ENCODE results near the gene WDCP.

The WDCP gene

GRCh38 chr2:23992931-23993330 is 54.3 kb downstream of the WDCP start:
- TF ChIP-seq CTCF (conservative IDR thresholded peaks at IDR 0.05; ENCODE audit: low read depth, low read length), result no peak
- no peak overlapping the region for H3K4me3 ChIP-seq (ENCODE audit: low read length)
- DNase-seq (ENCODE audit: low read depth), result no peak

GRCh38 chr2:23988371-23988770 is 58.8 kb downstream of the WDCP start:
- no peak for DNase-seq (ENCODE audit: low read depth)
- H3K4me3 ChIP-seq (ENCODE audit: low read length), result no peak overlapping the region
- peak; percentile 22 for TF ChIP-seq CTCF (conservative IDR thresholded peaks at IDR 0.05; ENCODE audit: low read depth, low read length)

Data from retinal pigment epithelial cell (primary cell).